Measurements from ENCODE around the gene SEL1L3. TPM values are rescaled to one million over a fixed set of nuclear protein-coding genes. Genes with fewer than 3 reads are reported as not detected.
A peak's percentile ranks its signal among the peaks of the same experiment; 100 is the strongest.
"Not testable (repeated sequence)": the region's sequence is repeated elsewhere in the genome, so short reads cannot be mapped to it uniquely, and the experiment has no call there.

Gene SEL1L3
- total RNA-seq: 114 and 123 TPM in 2 replicates

GRCh38 chr4:25862411-25863346, at the start of gene SEL1L3:
Gene SEL1L3, minus strand, starts transcription at chr4:25862988. Its CDS starts 152 bp downstream, at chr4:25862836.
- Histone ChIP-seq H3K27me3 (ENCODE audit: control insufficient read depth, insufficient read depth, low read length) (no peaks in the 10 kb centered on the region), H3K4me3 (ENCODE audit: low read depth, low read length) (peak within 1 kb of the TSS; percentile 78), H3K36me3 (ENCODE audit: control insufficient read depth, insufficient read depth, low read length) (no peaks in the 10 kb centered on the region)
- DNase-seq (ENCODE audit: low read depth): no peak
- no peak for TF ChIP-seq CTCF (IDR thresholded peaks at IDR 0.05; ENCODE audit: insufficient read depth, low read length, poor library complexity, severe bottlenecking)

- Histone ChIP-seq H3K27me3 (ENCODE audit: control insufficient read depth, insufficient read depth, low read length) (no peaks in the 10 kb centered on the region), H3K4me3 (ENCODE audit: low read depth, low read length) (no peak overlapping the region), H3K36me3 (ENCODE audit: control insufficient read depth, insufficient read depth, low read length) (no peaks in the 10 kb centered on the region)
- DNase-seq (ENCODE audit: low read depth): no peak
- no peak for TF ChIP-seq CTCF (IDR thresholded peaks at IDR 0.05; ENCODE audit: insufficient read depth, low read length, poor library complexity, severe bottlenecking)
Measured at GRCh38 chr4:25911356-25911755, 48.6 kb upstream of the SEL1L3 start.

GRCh38 chr4:25908491-25908901, 45.7 kb upstream of the SEL1L3 start:
- Histone ChIP-seq H3K36me3 (ENCODE audit: control insufficient read depth, insufficient read depth, low read length) (no peaks in the 10 kb centered on the region), H3K27me3 (ENCODE audit: control insufficient read depth, insufficient read depth, low read length) (no peaks in the 10 kb centered on the region), H3K4me3 (ENCODE audit: low read depth, low read length) (no peak overlapping the region)
- no peak for TF ChIP-seq CTCF (IDR thresholded peaks at IDR 0.05; ENCODE audit: insufficient read depth, low read length, poor library complexity, severe bottlenecking)
- peak; percentile 91 for DNase-seq (ENCODE audit: low read depth)

GRCh38 chr4:25906113-25906512, 43.3 kb upstream of the SEL1L3 start:
- H3K36me3 ChIP-seq (ENCODE audit: control insufficient read depth, insufficient read depth, low read length); H3K4me3 ChIP-seq (ENCODE audit: low read depth, low read length); DNase-seq (ENCODE audit: low read depth); H3K27me3 ChIP-seq (ENCODE audit: control insufficient read depth, insufficient read depth, low read length): not testable (repeated sequence)

- Histone ChIP-seq H3K4me3 (ENCODE audit: low read depth, low read length) (no peak overlapping the region), H3K36me3 (ENCODE audit: control insufficient read depth, insufficient read depth, low read length) (no peaks in the 10 kb centered on the region), H3K27me3 (ENCODE audit: control insufficient read depth, insufficient read depth, low read length) (no peaks in the 10 kb centered on the region)
- DNase-seq (ENCODE audit: low read depth): no peak
- no peak for TF ChIP-seq CTCF (IDR thresholded peaks at IDR 0.05; ENCODE audit: insufficient read depth, low read length, poor library complexity, severe bottlenecking)
Measured at GRCh38 chr4:25905371-25905770, 42.6 kb upstream of the SEL1L3 start.

- TF ChIP-seq CTCF (IDR thresholded peaks at IDR 0.05; ENCODE audit: insufficient read depth, low read length, poor library complexity, severe bottlenecking): no peak
- Histone ChIP-seq H3K36me3 (ENCODE audit: control insufficient read depth, insufficient read depth, low read length) (no peaks in the 10 kb centered on the region), H3K27me3 (ENCODE audit: control insufficient read depth, insufficient read depth, low read length) (no peaks in the 10 kb centered on the region), H3K4me3 (ENCODE audit: low read depth, low read length) (no peak overlapping the region)
- DNase-seq (ENCODE audit: low read depth): no peak
Measured at GRCh38 chr4:25904748-25905082, 41.9 kb upstream of the SEL1L3 start.
